K562 (cell line): ENCODE results near the gene SSU72. TPM values are rescaled to one million over a fixed set of nuclear protein-coding genes. Genes with fewer than 3 reads are reported as not detected.
A peak's percentile ranks its signal among the peaks of the same experiment; 100 is the strongest.

Source experiments
- DNMT1 ChIP-seq: fragments of 450-650 bp; IDR thresholded peaks from 2 replicates; pipeline ENCODE4 v1.6.1; 2016; ENCODE audit warnings: antibody characterized with exemption, mild to moderate bottlenecking
- HINFP ChIP-seq: fragments of 450-650 bp; conservative IDR thresholded peaks from 2 replicates; pipeline ENCODE4 v1.6.1; 2016; ENCODE audit warnings: missing genetic modification characterization, low read depth, mild to moderate bottlenecking, control low read depth, missing compliant biosample characterization
- HNRNPH1 ChIP-seq: fragments of 200-400 bp; formaldehyde crosslinking; optimal IDR thresholded peaks from 2 replicates; pipeline ENCODE3; 2017; ENCODE audit warnings: low read depth, mild to moderate bottlenecking, low read length, moderate library complexity
- IRF2 ChIP-seq: sonication (generic); formaldehyde crosslinking; IDR thresholded peaks from 2 replicates; pipeline ENCODE4 v1.8.1; 2022; ENCODE audit warnings: mild to moderate bottlenecking, missing genetic modification reagents
- MECOM ChIP-seq: fragments of 250-450 bp; sonication (Bioruptor Pico); IDR thresholded peaks from 2 replicates; pipeline ENCODE4 v1.8.0; 2022; ENCODE audit warnings: inconsistent platforms
- PRPF4 ChIP-seq: fragments of 200-400 bp; formaldehyde crosslinking; IDR thresholded peaks from one replicate; pipeline ENCODE4 v1.6.1; 2017; ENCODE audit warnings: low read length, low read depth, mild to moderate bottlenecking; ENCODE audit not compliant: insufficient read depth, poor library complexity, severe bottlenecking
- SFPQ ChIP-seq: fragments of 200-400 bp; formaldehyde crosslinking; IDR thresholded peaks from 2 replicates; pipeline ENCODE4 v1.6.1; 2017; ENCODE audit warnings: mild to moderate bottlenecking, low read depth, low read length, moderate library complexity
- SRSF9 ChIP-seq: fragments of 200-400 bp; formaldehyde crosslinking; IDR thresholded peaks from 2 replicates; pipeline ENCODE4 v1.6.1; 2017; ENCODE audit warnings: low read depth, low read length, borderline replicate concordance
- ZNF140 ChIP-seq: fragments of 250-450 bp; sonication (Bioruptor Pico); IDR thresholded peaks from 2 replicates; pipeline ENCODE4 v1.8.0; 2021; ENCODE audit warnings: moderate library complexity, mild to moderate bottlenecking, inconsistent platforms
- ZNF253 ChIP-seq: fragments of 250-450 bp; sonication (Bioruptor Pico); conservative IDR thresholded peaks from 2 replicates; pipeline ENCODE4 v1.6.1; 2021; ENCODE audit warnings: mild to moderate bottlenecking
- ZNF668 ChIP-seq: fragments of 250-450 bp; sonication (Bioruptor Pico); IDR thresholded peaks from 2 replicates; pipeline ENCODE4 v1.8.0; 2022; ENCODE audit warnings: mild to moderate bottlenecking, inconsistent platforms
- polyA plus RNA-seq, 8 experiments: library from polyadenylated mRNA; depleted of rRNA in 4 of 8; stranded (reverse) in 5 of 8; unstranded in 3 of 8; fragments of >200 nt; fragmentation: Nextera tagmentation in 2 of 8; fragmentation: Illumina TruSeq in 1 of 8; extraction: Ambion mirVana in 2 of 8; extraction: Trizol in 1 of 8; gene quantifications; 2 replicates each; pipeline versions ENCODE4 v1.2.1 to v1.2.3, GENCODE V29; 2011 to 2014; ENCODE audit warnings: inconsistent platforms in 1 of 8, missing spikeins in 1 of 8
- total RNA-seq, 7 experiments: library from RNA; depleted of rRNA in 6 of 7; stranded (reverse); fragments of >200 nt in 6 of 7; fragmentation: Illumina TruSeq in 2 of 7; extraction: Trizol in 2 of 7; gene quantifications; 2 replicates each; pipeline versions ENCODE4 v1.2.1 to v1.2.3, GENCODE V29; 2011 to 2021; ENCODE audit warnings: low replicate concordance in 1 of 7
- TF ChIP-seq, protein P1 (sequence below): sonication (generic); formaldehyde crosslinking; IDR thresholded peaks from 2 replicates; pipeline ENCODE4 v1.8.1; 2023; ENCODE audit warnings: mild to moderate bottlenecking, missing genetic modification reagents, moderate library complexity
- TF ChIP-seq, protein P2 (sequence below): sonication (generic); formaldehyde crosslinking; IDR thresholded peaks from 2 replicates; pipeline ENCODE4 v1.8.0; 2022; ENCODE audit warnings: mild to moderate bottlenecking, missing genetic modification reagents

SSU72 gene
- total and polyA plus RNA-seq, 9 of the 15 experiments (the other 6 are each of a cell fraction or from before 2014, with no cell fraction given), result 70.8 to 201 (median 94.6) TPM

- peak; percentile 86 for TF ChIP-seq HINFP (tag)
- no peak for TF ChIP-seq PRPF4
- TF ChIP-seq IRF2 (CRISPR knock-in tag), result no peak
- no peak for TF ChIP-seq ZNF253
- TF ChIP-seq DNMT1, result no peak
- TF ChIP-seq ZNF668 (CRISPR knock-in tag), result peak; percentile 93
- TF ChIP-seq, protein P1, sequence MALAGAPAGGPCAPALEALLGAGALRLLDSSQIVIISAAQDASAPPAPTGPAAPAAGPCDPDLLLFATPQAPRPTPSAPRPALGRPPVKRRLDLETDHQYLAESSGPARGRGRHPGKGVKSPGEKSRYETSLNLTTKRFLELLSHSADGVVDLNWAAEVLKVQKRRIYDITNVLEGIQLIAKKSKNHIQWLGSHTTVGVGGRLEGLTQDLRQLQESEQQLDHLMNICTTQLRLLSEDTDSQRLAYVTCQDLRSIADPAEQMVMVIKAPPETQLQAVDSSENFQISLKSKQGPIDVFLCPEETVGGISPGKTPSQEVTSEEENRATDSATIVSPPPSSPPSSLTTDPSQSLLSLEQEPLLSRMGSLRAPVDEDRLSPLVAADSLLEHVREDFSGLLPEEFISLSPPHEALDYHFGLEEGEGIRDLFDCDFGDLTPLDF, result no peak
- no peak for TF ChIP-seq SRSF9
- TF ChIP-seq, protein P2, sequence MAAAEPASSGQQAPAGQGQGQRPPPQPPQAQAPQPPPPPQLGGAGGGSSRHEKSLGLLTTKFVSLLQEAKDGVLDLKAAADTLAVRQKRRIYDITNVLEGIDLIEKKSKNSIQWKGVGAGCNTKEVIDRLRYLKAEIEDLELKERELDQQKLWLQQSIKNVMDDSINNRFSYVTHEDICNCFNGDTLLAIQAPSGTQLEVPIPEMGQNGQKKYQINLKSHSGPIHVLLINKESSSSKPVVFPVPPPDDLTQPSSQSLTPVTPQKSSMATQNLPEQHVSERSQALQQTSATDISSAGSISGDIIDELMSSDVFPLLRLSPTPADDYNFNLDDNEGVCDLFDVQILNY (CRISPR knock-in tag), result no peak
- TF ChIP-seq ZNF140, result peak; percentile 70; the same call in 1 of the 2 replicates
- TF ChIP-seq HNRNPH1, result no peak
- TF ChIP-seq SFPQ, result no peak
- peak; percentile 80 for TF ChIP-seq MECOM (CRISPR knock-in tag)
Observed at GRCh38 chr1:1609822-1610485, 35.3 kb upstream of the SSU72 start (continued).
